GM21360 (cell line): ENCODE data around the gene CFAP54.
"Not testable (repeated sequence)": the region's sequence is repeated elsewhere in the genome, so short reads cannot be mapped to it uniquely, and the experiment has no call there.

Source experiments
- ATAC-seq: cut with Tn5 transposase; IDR thresholded peaks from one replicate; pipeline ENCODE4 v1.9.1; 2021; ENCODE audit warnings: mild to moderate bottlenecking, moderate library complexity; ENCODE audit not compliant: unreplicated experiment

CFAP54 gene

DNA sequence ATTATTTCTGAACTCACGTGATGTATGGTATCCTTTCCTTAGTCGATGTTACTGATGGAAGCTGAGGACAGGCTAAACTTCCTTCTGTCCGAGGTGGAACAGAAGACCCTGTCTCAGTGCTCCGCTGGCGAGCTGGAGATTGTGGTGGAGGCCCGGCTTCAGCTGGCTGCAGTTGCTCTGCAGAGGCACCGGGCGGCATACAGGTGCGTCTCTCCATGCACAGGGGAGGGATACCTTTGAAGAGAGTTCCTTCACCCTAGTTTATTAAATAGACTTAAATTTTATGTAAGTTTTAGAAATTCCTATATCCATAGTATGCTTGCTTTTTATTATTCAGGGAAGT is 231.0 kb downstream of the CFAP54 start:
- ATAC-seq, result peak; percentile 72

DNA sequence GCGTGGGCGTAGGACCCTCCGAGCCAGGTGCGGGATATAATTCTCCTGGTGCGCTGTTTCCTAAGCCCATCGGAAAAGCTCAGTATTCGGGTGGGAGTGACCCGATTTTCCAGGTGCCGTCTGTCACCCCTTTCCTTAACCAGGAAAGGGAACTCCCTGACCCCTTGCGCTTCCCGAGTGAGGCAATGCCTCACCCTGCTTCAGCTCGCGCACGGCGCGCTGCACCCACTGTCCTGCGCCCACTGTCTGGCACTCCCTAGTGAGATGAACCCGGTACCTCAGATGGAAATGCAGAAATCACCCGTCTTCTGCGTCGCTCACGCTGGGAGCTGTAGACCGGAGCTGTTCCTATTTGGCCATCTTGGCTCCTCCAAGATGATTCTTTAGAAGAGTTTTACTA is 240.1 kb downstream of the CFAP54 start:
- not testable (repeated sequence) for ATAC-seq

DNA sequence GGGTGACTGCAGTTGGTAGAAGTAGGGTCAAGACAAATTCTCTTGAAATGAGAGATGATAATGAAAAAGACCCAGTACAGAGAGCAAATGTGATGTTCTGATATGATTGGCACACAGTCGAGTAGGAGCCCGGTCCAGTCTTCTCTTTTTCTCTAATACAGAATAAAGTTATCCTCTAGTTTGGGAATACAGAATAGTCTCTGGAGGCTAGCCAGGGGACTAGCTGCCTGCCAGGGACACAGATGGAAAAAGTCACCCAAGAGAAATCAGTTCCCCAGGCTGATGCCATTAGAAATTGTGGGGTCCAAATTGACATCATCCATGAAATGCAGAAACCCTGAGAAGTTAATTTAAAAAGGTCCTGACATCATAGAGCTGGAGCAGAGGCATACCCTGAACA is 240.5 kb downstream of the CFAP54 start:
- ATAC-seq, result no peak

DNA sequence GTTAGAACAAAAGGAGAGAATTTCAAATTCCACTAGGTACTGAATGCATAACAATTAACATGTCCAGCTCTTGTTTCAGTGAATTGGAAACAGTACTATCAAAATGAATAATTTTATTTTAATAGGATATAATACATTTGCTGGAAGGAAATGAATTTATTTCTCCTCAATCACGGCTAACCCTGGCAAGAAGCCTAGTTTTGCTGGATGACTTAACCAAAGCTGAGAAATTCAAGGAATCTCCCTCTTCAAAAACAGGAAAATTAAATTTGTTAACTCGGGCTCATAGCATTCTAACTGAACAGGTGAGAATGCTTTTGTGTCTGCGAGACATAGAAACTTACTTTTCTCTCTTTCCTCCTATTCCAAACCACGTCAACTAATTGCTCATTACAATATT is 254.2 kb downstream of the CFAP54 start:
- ATAC-seq, result no peak

DNA sequence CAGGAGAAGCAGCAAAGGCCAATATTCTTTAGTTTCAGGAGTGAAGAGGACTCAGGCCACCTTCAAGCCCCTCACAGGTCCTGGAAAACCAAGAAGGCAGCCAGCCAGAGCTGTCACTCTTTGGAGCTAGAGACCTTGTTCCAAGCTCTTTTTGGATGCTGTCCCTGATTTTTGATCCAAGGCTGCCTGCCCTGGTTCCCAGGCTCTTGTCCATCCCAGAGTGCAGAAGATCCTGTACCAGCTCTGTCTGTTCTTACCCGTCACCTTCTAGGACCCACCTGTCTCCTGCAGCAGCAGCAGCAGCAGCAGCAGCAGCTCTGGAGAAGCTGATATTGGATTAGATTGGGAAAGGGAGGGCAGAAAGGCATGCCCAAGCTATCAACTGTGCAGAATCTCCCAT is 260.6 kb downstream of the CFAP54 start:
- no peak for ATAC-seq

DNA sequence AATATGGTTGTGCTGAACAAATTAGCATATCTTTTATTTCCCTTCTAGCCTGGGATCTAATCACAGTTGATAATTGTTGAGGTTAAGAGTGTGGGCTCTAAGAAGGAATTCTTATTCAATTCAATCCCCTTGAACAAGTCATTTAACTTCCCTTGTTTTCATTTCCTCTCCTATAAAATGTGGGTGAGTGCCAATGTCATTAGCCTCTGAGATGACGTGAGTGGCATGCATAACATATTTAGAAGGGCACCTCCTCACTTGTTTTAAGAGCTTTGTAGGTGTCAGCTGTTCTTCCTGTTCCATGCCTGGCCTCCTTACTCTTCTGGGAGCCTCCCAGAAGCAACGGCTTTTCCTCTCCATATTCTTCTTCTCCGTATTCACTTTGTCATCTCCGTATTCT is 262.2 kb downstream of the CFAP54 start:
- no peak for ATAC-seq

DNA sequence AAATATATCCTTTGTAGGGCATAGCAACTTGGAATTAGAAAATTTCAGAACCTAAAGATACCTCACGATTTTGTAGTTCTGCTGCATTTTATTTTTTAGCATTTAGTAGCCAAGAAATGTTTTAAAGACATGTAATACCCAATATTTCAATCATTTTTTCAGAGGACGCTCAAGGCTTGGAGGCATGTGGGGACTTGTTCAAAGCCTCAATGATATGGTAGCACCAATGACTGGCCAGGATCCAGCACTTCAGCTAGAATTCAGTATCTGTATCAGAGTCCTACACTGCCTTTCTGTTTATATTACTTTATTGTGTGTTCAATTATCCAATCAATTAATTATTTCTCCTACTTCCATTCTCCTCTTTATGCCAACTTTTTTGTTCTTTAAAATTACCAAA is 262.8 kb downstream of the CFAP54 start:
- no peak for ATAC-seq

DNA sequence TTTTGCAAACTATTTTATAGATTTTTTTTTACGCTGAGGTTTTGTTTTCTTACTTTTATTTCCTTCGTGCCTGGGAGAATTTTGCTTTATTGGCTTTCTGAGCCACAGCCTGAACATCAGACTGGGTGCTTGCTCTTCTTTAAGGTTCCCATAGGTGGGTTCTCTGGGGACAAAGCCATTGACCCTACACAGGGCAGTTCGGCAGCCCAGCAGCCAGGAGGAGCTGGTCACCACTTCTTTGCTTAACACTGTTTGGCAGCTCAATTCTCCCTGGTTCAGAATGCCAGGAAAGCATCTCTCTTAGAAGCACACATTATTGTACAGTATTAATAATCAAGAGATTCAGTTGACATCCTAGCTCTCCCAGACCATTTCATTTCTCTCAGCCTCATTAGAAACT is 276.9 kb downstream of the CFAP54 start:
- ATAC-seq, result no peak

DNA sequence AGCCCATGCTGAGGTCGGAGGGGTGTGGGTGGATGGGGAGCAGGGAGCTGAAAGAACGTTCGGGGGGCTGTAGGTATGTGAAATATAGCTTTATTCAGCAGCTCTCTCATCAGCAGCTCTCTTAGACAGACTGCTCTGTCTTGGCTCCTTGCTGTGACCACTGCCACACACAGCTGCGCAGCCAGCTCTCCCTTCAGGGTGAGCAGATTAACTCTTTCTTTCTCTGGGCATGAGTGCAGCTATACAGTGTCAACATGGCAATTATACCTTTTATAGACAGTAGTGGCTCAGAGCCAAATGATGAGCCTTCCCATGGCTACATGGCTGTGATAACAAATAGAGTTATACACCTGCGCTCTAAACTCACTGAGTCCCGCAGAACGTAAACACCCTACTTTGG is 280.0 kb downstream of the CFAP54 start:
- no peak for ATAC-seq

DNA sequence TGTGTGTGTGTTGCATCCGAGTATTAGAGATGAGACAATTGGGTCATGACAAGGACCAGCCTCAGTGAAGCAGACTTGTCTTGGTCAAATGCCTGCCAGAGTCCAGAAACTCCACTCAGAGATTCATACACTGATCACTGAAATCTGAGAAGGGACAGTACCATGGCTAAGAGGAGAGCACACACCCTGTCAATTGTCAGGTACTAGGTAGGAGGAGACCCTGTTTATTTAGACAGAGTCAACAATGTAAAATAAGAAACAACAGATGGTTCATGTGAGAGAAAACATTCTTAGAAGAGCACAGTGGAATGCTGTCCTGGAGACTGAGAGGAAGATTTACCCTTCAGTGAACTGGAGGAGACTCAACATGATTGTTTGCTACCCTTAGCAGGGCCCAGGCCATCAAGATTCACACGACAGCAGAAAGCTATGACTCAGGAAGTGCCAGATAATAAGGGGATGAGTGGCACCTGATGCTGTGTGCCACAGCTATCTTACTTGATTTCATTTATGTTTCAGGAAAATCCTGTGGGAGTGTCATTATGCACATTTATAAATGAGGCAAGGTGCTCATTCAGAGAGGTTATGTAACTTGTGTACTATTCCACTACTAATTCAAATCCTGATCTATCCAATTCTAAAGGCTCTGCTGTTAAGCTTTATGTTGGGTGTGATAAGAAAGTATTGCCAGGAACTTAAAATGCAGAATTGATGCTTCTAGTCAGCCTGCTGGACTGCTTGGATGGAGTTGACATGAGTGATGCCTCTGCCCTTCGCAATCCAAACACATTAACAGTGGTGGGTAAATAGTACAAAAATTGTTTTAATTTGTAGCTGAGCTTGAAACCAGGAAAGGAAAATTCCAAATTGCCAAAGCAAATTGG is 281.1 kb downstream of the CFAP54 start:
- ATAC-seq, result no peak

DNA sequence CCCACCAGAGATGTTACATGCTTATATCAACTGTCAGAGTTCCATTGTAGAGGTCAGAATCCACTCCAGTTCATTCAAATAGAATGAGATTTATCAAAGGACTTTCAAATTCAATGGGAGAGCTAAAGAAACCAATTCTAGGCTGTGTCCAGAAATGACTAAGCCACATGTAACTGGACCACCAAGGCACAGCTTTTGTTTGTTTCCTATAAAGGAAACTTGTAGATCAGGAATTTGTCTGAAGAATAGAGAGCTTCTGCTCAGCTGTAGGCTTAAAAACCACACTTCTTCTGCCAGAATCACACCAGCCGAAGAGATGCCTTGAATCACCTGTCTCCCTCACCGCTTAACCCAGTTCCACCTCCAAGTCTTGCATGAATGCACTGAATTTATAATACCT is 283.7 kb downstream of the CFAP54 start:
- no peak for ATAC-seq

DNA sequence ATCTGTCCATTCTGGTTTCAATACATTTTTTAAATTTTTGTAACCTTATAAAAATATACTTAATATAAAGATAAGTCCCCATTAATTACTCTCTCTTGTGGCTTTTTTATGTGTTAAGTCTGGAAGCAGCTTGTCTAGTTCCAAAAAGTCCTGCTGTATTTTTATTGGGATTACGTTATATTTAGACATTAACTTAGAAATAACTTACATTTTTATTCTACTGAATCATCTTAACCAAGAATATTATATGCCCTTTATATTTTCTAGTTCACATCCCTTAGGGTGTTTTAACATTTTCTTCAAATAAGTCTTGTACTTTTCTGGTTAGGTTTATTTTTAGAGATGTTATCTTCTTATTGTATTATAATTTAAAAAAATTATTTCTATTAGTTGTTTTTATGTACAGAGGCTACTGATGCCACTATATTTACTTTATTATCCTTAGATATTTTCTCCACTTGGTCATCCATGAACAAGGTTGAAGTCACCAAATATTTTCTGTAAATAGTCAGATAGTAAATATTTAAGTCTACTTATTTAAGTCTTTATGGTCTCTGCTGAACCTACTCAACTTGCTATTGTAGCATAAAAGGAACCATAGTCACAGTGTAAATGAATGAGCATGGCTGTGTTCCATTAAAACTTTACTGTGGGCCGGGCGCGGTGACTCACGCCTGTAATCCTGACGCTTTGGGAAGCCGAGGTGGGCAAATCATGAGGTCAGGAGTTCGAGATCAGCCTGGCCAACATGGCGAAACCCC is 285.3 kb downstream of the CFAP54 start:
- ATAC-seq, result no peak

DNA sequence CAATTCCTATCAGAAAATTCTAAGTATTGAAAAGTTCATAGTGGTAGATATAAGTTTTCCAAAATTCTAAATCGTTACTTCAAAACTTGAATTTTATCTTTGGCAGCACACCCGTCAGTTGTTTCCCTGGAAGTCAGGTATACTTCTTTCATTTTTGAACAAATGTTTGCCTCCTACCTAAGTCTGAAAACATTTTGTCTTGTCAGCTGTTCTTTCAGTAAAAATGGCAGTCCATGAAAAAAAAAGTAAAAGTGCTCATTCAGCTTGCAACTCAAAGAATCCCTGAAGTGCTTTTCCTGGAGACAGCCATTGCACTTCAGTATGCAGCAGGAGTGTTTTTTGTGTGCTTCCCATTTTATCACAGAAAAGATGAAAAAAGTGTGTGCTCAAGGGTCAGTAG is 287.5 kb downstream of the CFAP54 start:
- no peak for ATAC-seq

DNA sequence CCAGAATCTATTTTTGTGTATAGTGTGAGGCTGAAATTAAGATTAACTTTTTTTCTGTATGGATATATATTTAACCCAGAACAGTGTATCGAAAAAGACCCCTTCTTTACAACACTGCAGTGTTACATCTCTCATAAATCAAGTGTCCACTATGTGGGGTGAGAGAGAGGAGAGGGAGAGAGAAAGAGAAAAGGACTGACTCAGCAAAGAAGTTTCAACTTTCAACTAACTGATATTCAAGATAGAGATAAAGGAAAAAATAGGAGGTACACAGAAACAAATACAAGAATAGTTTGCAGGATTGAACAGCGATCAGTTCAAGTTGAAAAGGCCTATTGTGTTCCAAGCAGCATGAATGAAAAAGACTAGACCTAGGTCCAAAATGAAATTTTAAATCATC is 291.0 kb downstream of the CFAP54 start:
- no peak for ATAC-seq

DNA sequence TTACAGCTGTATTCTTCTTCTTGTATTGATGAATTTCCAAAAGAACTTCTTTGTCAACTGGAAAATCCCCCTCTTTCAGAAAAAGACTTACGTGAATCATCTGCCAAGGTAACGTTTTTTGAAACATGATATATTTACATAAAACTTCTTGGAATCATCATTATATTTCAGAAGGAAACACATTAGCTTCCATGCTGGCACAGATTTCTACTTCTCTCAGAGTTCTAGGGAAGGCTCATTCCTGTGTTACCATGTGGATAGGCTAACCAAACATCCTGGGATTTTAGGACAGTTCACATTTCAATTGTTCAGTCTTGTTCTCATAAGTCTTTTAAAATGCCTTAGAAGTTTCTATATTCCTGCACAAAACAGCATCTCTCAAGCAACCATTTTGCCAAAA is 297.4 kb downstream of the CFAP54 start:
- no peak for ATAC-seq

DNA sequence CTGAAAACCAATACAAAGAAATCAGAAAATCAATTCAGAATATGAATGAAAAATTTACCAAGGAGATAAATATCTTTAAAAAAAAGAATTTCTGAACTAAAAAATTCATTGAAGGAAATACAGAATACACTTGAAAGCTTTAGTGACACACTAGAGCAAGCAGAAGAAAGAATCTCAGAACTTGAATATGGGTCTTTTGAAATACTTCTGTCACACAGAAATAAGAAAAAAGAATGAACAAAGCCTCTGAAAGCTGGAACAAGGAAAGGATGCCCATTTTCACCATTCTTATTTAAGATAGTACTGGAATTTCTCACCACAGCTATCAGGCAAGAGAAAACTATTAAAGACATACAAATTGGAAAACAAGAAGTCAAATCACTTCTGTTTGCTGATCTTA is 314.6 kb downstream of the CFAP54 start:
- ATAC-seq, result no peak

DNA sequence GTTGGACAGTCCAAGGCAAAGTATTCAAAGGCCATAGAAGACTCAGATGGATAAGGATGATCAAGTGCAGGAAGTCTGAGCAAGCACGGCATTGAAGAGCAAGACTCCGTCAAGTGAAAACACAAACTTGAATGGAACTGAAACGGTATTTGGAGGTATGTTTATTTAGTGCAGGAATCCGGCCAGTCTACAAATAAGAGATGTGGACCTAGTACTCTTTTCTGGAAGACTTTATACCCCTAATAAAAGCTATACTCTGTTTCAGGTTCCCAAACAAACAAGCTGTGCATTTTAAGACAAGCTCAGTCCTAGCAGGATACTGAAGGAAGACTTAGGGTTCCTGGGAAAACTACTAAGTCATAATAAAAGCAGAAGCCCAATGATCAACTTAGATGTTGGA is 316.9 kb downstream of the CFAP54 start:
- ATAC-seq, result no peak

DNA sequence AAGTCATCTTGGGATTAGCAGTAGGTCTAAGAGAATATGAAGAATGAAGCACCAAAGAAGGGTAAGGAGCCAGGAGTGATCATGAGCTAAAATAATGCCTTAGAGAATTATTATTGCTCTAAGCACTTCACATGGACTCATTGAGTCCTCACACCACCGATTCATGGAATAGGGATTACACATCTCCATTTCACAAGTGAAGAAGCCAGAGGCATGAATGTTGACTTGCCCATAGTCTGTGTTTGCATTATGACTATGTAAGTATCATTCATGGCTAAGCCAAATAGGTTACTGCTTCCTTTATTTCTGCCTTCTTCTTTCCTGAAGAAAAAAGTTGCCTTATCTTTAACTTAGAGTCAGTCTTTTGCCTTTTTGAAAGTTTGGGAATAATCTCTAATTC is 318.4 kb downstream of the CFAP54 start:
- no peak for ATAC-seq

DNA sequence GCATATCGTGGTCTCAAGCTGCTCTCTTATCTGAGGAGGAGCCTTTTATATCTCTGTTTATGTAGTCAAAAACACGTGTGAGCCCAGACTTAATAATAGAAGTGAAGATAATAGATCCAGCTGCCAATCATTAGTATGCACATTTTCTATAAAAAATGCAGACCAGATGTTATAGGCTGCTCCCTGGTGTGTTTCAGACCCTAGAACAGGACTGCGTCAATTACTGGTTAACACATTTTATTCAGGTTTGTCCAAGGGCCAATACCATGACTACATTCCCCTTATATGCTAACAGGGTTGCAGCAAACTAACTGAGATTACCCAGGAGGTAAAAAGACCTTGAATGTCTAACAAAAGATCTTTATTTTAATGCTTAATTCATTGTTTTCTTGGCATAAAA is 319.2 kb downstream of the CFAP54 start:
- ATAC-seq, result no peak

DNA sequence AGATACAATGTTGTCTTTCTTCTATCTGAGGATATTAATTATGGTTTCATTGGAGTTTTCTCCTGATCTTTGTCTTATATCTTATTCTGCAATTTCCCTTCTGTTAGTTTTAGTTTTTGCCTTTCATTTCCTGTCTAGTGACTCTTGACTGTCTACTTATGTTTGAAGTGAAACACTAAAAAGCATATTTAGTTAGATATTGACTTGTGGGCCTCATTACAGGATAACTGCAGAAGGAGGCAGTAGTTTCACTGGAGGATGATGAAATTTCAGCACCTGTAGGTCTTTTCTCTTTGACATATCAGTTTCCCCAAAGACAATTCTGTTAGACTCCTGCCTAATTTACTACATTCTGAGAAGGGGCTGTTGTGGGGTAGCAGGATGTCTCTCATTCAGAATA is 320.1 kb downstream of the CFAP54 start:
- ATAC-seq, result no peak

DNA sequence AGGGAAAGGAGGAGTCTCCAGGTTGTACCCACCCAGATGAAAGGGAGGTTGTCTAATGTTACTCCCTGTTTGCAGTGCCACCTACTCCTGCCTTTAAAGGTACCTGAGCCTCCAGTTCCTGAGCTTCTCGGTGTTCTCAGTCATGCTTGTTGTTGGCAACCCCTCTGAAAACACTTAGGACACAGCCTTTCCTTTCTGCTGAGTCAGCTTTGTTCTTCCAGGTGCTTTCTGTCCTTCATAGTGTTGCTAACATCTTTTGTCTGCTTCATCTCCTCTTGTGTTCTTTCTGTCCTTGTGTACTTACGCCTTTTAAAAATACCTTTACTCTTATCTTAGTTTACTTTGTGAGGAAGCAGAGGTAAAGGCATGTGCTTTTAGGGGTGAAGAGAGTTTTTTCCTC is 320.7 kb downstream of the CFAP54 start:
- no peak for ATAC-seq

DNA sequence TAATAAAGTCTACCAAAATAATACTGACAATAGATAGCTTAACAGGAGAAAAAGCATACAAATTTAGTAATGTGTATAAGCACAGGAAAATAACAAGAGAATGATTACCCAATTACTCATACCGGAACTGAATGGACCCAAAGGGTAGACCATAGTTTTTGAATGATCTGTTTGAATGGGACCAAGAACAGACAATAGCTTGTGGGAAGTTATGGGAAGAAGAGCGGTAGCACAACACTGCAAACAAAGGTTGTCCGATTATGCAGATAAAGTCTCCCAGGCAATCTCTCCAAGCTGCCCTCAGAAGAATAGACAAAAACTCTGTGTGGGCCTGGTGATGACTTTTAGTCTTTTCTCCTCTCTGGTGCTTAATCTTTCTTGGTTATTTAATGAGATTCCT is 321.1 kb downstream of the CFAP54 start:
- no peak for ATAC-seq
